Gastrocnemius medialis (tissue), 4 donors: Measurements from ENCODE around the gene PTH1R.

Source experiments
- CTCF ChIP-seq, 5 experiments: fragments of 450-650 bp in 3 of 5; fragments of 200-600 bp in 2 of 5; sonication (generic) in 2 of 5; IDR thresholded peaks in 4 of 5; conservative IDR thresholded peaks in 1 of 5; 1 replicate in 4 of 5; 2 replicates in 1 of 5; pipeline ENCODE4 v1.5.1; 2016 to 2019; ENCODE audit warnings: antibody characterized with exemption in 5 of 5, mild to moderate bottlenecking in 3 of 5, moderate library complexity in 3 of 5
- POLR2A ChIP-seq, 2 donors: fragments of 450-650 bp; IDR thresholded peaks; one replicate each; pipeline ENCODE4 v1.6.1; 2017; ENCODE audit warnings: antibody characterized with exemption in 2 of 2, mild to moderate bottlenecking in 2 of 2, moderate library complexity in 2 of 2

- TF ChIP-seq CTCF (IDR thresholded peaks at IDR 0.05 in 4 of 5, conservative IDR thresholded peaks at IDR 0.05 in 1 of 5) (no peak), POLR2A (IDR thresholded peaks at IDR 0.05) (no peak)
These were observed 16.2 kb downstream of the PTH1R start for GRCh38 chr3:46893763-46894162.
